ENCODE measurements around the gene IP6K2.
"Not testable (repeated sequence)": the region's sequence is repeated elsewhere in the genome, so short reads cannot be mapped to it uniquely, and the experiment has no call there.

The IP6K2 gene

DNA sequence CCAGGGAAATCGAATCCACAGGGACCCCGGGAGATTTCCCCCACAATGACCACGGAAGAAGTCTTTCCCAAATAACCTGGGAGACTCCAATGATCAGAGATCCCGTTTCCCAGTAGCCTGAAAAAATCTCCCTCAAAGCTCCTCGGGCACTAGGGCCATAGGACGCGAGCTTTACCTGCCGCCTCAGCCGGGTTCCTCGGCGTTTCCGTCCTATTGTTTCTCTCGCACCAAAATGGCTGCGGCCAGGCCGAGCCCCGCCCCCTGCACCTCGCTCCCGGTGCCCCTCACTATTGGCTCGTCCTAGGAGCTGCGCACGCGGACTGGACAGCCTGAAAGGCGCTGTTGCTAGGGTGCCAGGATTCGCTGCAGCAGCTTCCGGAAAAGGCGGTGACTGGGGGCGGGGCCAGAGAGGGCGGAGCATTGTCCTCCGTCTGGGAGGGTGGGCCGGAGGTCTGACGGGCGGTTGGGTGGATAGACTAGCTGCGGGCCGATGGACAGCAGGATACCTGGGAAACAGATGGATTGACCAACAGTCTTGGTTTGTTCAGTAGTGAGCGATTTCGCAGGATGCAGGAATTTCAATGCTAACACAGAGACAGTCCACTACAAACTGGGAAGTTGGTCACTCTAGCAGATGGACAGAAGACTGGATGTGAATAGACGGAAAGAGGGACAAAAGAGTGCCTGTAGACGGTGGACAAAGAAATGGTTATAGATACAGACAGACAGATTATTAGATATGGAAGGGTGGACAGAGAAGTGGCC lies at the start of gene IP6K2:
TSS of gene IP6K2 (minus strand) at position 240 of the 765 bp plus-strand sequence. CDS start 21,930 bp downstream, outside the sequence.
- peak; percentile 98 for DNase-seq (ENCODE audit: low read depth)

DNA sequence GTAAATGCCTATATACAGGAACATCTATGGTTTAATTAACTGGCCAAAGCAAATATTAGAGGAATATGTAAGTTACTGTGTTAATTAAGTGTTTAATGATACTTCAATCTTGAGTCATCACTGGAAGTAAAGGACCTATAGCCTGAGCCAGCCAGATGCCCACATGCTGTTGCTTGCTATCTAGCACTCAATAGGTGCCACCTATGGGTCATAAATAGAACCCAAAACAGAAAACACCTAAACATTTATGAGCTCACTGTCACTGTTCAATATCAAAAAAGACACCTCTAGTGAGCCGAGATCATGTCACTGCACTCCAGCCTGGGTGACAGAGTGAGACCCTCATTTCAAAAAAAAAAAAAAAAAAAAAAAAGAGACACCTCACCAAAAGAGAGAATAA lies 48.4 kb upstream of the IP6K2 start:
- no peak for DNase-seq (ENCODE audit: low read depth)

DNA sequence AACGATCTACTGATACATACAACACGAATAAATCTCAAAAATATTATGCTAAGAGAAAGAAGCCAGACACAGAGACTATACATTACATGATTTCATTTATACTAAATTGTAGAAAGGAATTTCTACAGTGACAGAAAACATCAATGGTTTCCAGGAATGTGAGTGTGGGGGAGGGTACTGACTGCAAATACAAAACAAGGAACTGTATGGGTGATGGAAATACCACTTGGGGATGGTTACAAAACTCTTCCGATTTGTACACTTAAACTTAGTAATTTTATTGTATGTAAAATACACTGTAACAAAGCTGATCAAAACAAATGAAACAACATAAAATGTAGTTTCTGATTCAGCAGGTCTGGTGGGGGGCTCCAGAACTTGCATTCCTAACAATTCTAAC lies 45.8 kb upstream of the IP6K2 start:
- DNase-seq (ENCODE audit: low read depth) = no peak

- DNase-seq (ENCODE audit: low read depth) = not testable (repeated sequence)
These were observed 43.0 kb upstream of the IP6K2 start for GRCh38 chr3:48759991-48760540.

- DNase-seq (ENCODE audit: low read depth) = not testable (repeated sequence)
These were observed 42.5 kb upstream of the IP6K2 start for GRCh38 chr3:48759531-48759930.

DNA sequence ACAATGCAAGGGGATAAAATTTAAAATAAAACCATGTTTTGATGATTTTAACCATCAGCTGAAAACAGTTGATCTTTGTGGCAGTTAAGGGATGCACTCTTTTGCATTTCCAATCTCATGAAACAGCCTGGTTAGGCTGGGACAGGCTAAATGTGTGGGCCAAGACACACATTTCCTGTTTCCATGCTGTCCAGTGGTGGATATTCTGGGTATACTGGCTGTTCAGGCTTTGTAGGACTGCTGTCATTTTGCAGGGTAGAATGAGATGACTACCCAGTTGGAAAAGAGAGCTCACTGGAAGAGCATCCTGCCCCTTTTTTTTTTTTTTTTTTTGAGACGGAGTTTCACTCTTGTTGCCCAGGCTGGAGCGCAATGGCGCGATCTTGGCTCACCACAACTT lies 42.0 kb upstream of the IP6K2 start:
- DNase-seq (ENCODE audit: low read depth) = no peak

- DNase-seq (ENCODE audit: low read depth) = peak; percentile 17
These were observed 39.6 kb upstream of the IP6K2 start for GRCh38 chr3:48756640-48757039.

- DNase-seq (ENCODE audit: low read depth) = no peak
These were observed 33.8 kb upstream of the IP6K2 start for GRCh38 chr3:48750856-48751255.

DNA sequence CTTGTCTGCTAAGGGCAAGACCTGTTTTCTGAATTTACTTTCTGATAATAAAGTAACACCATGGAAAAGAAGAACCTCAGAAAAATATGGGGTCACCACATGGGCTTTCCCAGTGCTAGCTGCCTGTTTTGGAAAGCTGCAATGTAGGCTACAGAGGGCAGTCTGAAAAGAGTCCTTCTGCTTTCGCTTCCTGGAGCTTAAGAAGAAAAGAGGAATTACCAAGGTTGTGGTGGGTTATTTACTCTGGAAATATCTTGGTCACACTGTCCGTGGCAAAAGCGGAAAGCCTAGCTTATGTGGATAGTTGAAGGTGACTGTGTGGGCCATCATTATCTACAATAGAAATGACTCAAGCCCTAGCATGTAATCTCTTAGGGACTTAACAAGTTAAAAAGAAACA lies 31.7 kb upstream of the IP6K2 start:
- DNase-seq (ENCODE audit: low read depth) = no peak

DNA sequence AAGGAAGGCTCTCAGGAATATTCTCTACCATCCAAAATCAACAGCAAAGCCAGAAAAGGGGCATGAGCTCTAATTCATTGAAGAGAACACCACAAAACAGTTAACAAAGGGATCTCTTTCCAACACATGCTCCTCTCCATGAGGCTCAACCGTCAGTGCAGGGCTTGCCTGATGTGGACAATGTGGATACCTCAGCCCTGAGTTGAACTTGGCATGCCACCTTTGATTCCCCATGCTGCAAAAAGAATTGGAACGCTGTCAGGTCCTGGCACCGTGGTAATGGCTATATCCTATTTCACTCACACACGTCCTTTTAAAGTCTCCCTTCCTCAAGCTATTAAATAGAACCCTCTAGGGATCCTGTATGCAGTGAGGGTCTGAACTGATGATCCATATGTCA lies 30.7 kb upstream of the IP6K2 start:
- DNase-seq (ENCODE audit: low read depth) = no peak

DNA sequence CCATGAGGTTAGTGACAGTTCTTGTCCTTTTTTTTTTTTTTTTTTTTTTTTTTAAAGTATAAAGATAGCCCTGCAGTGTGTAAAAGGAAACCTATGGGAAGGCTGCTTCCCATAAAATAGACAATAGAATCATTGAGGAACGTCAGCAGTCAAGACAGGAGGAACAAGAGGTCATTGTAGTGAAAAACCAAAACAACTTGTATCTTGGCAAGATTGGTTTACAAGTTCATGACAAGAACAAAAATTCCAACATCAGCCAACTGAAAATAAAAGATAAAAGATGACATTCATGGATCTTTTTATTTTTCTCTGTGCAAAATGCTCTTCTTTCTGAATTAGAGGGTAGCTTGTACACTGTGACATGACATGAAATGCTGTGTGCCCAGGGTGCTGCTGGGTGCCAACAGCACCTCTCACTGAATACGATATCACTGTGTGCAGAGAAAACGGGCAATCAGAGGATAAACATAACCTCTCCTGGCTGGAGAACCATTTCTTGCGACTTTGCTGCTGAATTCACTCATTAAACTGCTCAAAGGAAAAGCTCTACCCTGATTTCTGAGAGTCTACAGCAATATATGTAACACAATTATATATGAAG lies 30.1 kb upstream of the IP6K2 start:
- DNase-seq (ENCODE audit: low read depth) = no peak

DNA sequence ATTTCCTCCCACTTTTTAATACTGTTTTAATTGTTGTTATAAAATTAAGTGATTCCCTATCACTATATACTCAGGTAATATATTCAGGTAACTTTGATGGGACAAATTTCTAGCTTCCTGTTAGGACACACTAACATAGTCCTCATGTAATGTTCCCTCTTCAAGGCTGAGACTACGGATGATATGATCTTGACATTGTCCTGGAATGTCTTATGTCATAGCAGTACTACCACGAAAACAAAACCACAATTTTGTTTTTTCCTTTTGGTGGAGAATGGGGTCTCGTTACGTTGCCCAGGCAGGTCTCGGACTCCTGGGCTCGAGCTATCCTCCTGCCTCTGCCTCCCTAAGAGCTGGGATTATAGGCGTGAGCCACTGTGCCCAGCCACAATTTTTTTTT lies 26.8 kb upstream of the IP6K2 start:
- no peak for DNase-seq (ENCODE audit: low read depth)

DNA sequence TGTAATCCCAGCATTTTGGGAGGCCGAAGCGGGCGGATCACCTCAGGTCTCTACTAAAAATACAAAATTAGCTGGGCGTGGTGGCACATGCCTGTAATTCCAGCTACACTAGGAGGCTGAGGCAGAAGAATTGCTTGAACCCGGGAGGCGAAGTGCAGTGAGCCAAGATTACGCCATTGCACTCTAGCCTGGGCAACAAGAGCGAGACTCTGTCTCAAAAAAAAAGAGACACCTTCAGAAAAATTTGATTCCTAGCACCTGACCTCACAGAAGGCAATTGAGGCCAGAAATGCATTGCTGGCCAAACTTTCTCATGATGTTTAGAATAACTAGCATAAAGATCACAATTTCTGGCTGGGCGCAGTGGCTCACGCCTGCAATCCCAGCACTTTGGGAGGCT lies 24.2 kb upstream of the IP6K2 start:
- not testable (repeated sequence) for DNase-seq (ENCODE audit: low read depth)

DNA sequence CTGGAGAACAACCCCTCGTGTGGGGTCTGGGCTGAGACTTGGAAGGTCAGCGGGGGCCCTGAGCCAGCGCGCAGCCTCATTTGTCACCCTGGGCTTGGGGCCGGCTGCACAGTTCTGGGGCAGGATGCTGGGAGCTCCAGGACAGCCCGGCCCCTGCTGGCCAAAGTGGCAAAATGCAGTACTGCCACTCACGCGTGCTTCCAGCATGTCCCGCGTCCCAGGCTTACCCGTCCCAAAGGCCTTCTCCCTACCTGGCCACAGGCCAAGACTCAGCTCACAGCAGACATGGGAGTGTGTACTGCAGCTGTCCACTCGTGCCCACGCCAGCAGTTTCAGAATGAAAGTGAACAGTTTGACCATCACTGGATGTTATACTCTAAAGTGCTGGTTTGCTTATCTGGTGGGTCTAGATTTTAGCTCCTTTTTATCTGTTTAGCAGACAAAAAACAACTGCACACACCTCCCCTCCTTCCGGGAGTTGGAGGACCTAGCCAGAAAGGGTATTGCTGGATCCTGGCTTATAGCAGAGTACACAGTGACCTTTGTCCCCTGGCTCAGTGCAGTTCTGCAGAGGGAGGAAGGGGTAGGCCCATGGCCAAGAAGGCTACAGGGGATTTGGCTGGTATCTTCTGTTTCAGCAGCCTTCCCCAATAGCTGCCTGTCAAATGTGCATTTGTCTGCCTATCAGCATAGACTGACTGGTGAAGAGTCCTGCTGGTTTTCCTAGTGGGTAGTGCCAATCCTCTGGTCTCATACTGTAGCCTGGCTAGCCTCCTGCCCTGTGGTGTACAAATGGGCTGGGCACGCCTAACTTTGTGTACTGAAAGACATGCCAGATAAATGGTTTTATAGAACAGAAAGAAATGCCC lies 23.2 kb upstream of the IP6K2 start:
- DNase-seq (ENCODE audit: low read depth) = peak; percentile 55

GRCh38 chr3:48739617-48739954 lies 22.6 kb upstream of the IP6K2 start:
- no peak for DNase-seq (ENCODE audit: low read depth)

DNA sequence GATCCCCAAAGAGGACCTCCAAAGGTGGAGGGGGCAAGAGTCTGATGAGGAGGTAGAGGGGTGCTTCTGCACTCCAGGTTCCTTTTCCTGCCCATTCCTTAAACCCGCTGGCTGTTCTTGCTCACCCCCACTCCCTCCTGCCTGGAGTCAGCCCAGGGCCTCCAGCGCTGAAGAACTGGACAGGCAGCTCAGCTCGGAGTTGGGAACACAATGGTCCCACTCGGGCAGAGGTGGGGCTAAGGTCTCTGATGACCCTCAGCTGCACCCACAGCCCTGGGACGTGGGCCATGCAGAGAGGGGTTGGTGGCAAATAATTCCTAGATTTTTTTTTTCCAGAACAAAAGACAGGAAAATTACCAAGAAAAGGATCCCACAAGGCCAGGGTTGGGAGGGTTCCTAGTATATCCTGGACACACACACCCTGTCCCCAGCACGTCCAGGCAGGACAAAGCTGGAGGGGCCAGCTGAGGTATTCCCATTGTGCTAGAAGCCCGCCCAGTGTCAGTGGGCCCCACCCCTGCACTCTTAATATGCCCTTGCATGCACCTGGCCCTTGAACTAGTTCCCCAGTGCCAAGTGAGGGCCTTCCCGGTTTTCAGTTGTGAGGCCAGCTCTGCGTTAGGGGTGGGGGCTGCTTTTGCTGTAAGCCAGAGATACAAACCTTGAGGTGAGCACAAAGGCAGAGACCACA lies 22.1 kb upstream of the IP6K2 start:
- no peak for DNase-seq (ENCODE audit: low read depth)

DNA sequence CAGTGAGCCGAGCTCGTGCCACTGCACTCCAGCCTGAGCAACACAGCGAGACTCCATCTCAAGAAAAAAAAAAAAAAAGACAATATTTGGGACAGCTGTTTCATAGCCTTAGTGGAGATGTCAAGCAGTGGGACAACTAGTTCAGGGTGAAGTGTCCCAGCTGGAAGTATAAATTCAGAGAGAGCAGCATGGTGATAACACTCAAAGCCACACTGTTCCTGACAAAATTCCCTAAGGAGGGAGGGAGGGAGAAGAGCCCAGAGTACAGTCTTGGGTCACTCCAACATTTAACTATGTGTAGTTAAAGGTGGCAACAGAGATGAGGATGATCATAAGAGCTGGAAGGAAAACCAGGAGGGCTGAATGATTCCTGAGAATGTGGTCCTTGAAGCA lies 21.1 kb upstream of the IP6K2 start:
- DNase-seq (ENCODE audit: low read depth) = no peak

DNA sequence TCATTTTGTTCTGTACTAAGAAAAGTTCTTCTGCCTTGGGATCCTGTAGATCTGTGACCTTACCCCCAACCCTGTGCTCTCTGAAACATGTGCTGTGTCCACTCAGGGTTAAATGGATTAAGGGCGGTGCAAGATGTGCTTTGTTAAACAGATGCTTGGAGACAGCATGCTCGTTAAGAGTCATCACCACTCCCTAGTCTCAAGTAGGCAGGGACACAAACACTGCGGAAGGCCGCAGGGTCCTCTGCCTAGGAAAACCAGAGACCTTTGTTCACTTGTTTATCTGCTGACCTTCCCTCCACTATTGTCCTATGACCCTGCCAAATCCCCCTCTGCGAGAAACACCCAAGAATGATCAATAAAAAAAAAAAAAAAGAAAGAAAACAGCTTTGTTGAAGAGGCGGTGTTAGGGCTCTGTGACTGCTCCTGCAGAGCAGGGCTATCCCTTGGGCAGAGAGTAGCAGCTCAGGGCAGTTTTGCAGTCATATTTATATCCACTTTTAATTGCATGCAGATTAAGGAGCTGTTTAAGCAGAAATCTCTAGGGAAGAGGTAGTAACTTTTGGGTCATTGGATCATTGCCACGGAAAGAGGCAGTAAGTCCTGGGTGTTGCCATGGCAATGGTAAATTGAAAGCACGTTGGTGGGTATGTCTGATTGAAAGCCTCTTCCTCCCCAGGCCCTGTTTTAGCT lies 18.2 kb upstream of the IP6K2 start:
- not testable (repeated sequence) for DNase-seq (ENCODE audit: low read depth)

DNA sequence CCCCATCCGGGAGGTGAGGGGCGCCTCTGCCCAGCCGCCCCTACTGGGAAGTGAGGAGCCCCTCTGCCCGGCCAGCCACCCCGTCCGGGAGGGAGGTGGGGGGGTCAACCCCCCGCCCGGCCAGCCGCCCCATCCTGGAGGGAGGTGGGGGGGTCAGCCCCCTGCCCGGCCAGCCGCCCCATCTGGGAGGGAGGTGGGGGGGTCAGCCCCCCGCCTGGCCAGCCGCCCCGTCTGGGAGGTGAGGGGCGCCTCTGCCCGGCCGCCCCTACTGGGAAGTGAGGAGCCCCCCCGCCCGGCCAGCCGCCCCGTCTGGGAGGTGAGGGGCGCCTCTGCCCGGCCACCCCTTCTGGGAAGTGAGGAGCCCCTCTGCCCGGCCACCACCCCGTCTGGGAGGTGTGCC lies 17.5 kb upstream of the IP6K2 start:
- not testable (repeated sequence) for DNase-seq (ENCODE audit: low read depth)

DNA sequence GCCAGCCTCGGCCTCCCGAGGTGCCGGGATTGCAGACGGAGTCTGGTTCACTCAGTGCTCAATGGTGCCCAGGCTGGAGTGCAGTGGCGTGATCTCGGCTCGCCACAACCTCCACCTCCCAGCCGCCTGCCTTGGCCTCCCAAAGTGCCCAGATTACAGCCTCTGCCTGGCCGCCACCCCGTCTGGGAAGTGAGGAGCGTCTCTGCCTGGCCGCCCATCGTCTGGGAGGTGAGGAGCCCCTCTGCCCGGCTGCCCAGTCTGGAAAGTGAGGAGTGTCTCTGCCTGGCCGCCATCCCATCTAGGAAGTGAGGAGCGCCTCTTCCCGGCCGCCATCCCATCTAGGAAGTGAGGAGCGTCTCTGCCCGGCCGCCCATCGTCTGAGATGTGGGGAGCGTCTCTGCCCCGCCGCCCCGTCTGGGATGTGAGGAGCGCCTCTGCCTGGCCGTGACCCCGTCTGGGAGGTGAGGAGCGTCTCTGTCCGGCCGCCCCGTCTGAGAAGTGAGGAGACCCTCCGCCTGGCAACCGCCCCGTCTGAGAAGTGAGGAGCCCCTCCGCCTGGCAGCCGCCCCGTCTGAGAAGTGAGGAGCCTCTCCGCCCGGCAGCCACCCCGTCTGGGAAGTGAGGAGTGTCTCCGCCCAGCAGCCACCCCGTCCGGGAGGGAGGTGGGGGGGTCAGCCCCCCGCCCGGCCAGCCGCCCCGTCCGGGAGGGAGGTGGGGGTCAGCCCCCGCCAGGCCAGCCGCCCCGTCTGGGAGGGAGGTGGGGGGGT lies 16.9 kb upstream of the IP6K2 start:
- DNase-seq (ENCODE audit: low read depth) = not testable (repeated sequence)

DNA sequence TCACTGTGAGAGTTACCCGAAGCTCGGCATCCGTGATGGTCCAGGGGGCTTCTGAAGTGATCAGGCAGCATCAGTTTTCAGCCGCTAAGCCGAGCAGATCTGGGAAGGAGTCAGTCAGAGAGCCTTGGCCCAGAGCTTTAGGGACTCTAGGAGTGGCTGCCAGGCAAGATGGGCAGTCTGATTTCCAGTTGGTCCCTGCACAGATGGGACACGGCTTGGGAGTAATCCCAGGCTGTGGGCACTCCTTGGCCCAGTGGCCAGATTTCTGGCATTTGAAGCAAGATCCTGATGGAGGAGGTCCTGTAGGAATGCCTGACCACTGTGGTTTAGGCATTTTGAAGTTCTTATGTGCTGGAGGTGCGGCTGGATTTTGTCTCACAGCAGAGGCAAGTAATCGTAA lies 10.5 kb upstream of the IP6K2 start:
- no peak for DNase-seq (ENCODE audit: low read depth)

Measured in activated T-cell treated with anti-CD3 and anti-CD28 coated beads for 48 hours (primary cell).